OCI-LY3 (cell line): Measurements from ENCODE around the gene COL4A1.
A peak's percentile ranks its signal among the peaks of the same experiment; 100 is the strongest.

Source experiments
- H2AFZ ChIP-seq: fragments of 200-600, 300-600 bp; shearing (Covaris generic); 2 replicates; pipeline ENCODE4 v1.6.0; 2014; ENCODE audit warnings: antibody characterized with exemption, low read depth, low read length
- H3K27ac ChIP-seq: fragments of 200-600, 300-600 bp; sonication (generic); 2 replicates; pipeline ENCODE4 v1.5.1; 2014; ENCODE audit warnings: mild to moderate bottlenecking, low read length, moderate library complexity, mixed read lengths
- H3K27me3 ChIP-seq: fragments of 200-600, 300-600 bp; sonication (generic); 2 replicates; pipeline ENCODE4 v1.6.1; 2014; ENCODE audit warnings: low read depth, low read length, mixed read lengths
- H3K36me3 ChIP-seq: fragments of 200-600, 300-600 bp; sonication (generic); replicated peaks from 2 replicates; pipeline ENCODE3; 2014; ENCODE audit warnings: low read depth, low read length, mixed read lengths
- H3K4me1 ChIP-seq: fragments of 300-600, 200-600 bp; sonication (generic); 2 replicates; pipeline ENCODE4 v1.6.1; 2014; ENCODE audit warnings: low read length, mixed read lengths
- H3K4me2 ChIP-seq: fragments of 200-600, 300-600 bp; sonication (generic); 2 replicates; pipeline ENCODE4 v1.6.1; 2014; ENCODE audit warnings: low read length, mixed read lengths
- H3K4me3 ChIP-seq: fragments of 300-600, 200-600 bp; sonication (generic); 2 replicates; pipeline ENCODE4 v1.5.1; 2014; ENCODE audit warnings: antibody characterized with exemption, mild to moderate bottlenecking, low read length, moderate library complexity
- H3K79me2 ChIP-seq: fragments of 300-600, 200-600 bp; shearing (Covaris generic); 2 replicates; pipeline ENCODE4 v1.6.1; 2014; ENCODE audit warnings: mild to moderate bottlenecking, low read length, mixed read lengths
- H3K9ac ChIP-seq: fragments of 300-600, 200-600 bp; shearing (Covaris generic); 2 replicates; pipeline ENCODE4 v1.6.0; 2014; ENCODE audit warnings: mild to moderate bottlenecking, low read length, moderate library complexity
- H3K9me3 ChIP-seq: fragments of 200-600, 300-600 bp; shearing (Covaris generic); 2 replicates; pipeline ENCODE4 v1.6.1; 2014; ENCODE audit warnings: low read length, mixed read lengths; ENCODE audit not compliant: insufficient read depth
- H4K20me1 ChIP-seq: fragments of 200-600, 300-600 bp; sonication (generic); 2 replicates; pipeline ENCODE4 v1.6.1; 2016; ENCODE audit warnings: low read length, mixed read lengths; ENCODE audit not compliant: insufficient read depth
- CTCF ChIP-seq: fragments of 200-600, 300-600 bp; sonication (generic); IDR thresholded peaks from 2 replicates; pipeline ENCODE4 v1.5.1; 2014; ENCODE audit warnings: antibody characterized with exemption, low read length, low read depth
- EZH2phosphoT487 ChIP-seq: fragments of 200-600 bp; shearing (Covaris generic); IDR thresholded peaks from 2 replicates; pipeline ENCODE4 v1.6.1; 2018; ENCODE audit warnings: antibody characterized with exemption, mixed run types, low read depth

Gene COL4A1

GRCh38 chr13:110257408-110257807 is 49.5 kb downstream of the COL4A1 start:
- Histone ChIP-seq H3K36me3 (no peaks in the 10 kb centered on the region), H3K9ac (no peak overlapping the region), H3K4me3 (no peak overlapping the region), H3K4me1 (peaks cover 14% of the 10 kb centered on the region), H2AFZ (no peak overlapping the region), H3K4me2 (no peak overlapping the region), H4K20me1 (no peaks in the 10 kb centered on the region), H3K9me3 (no peaks in the 10 kb centered on the region), H3K27ac (no peak overlapping the region), H3K79me2 (no peaks in the 10 kb centered on the region), H3K27me3 (peaks cover 2% of the 10 kb centered on the region; the same call in 1 of the 2 replicates)
- TF ChIP-seq CTCF, result no peak
- no peak for TF ChIP-seq EZH2phosphoT487

DNA sequence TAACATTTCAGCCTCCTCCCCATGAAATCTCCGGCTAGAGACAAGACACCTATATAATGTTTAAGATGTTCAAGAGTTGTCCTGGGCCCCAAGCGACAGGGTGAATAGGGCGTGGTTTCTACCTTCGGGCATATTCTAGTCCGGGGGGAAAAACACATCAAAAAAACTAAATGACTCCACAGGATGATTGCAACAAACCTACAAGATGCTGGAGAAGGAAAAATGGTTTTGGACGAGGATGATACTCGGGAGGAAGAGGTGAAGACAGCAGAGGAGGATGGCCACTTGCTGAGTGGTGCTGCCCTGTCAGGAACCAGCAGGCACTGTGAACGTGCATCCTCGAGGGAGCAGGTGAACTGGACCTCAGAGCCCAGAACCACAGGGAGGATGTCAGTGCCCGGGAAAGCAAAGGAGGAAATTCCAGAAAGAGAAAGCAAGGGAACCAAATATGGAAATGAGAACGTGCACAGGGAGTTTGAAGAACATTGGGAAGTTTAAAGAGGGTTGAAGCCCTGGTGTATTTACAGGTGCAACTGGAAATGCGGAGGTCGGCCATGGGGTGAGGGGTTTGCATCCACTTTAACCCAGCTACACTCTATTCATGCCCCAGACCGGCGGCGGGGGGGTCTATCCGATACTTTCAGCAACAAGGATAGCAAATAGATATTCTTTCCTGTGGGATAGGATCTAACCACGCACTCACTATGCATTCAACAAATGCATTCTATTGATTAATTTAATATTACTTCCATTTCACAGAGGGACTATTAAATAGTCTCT is 50.6 kb downstream of the COL4A1 start:
- TF ChIP-seq EZH2phosphoT487 (no peak), CTCF (no peak)
- no peaks in the 10 kb centered on the region for H3K79me2 ChIP-seq
- no peaks in the 10 kb centered on the region for H4K20me1 ChIP-seq
- no peak overlapping the region for H3K4me3 ChIP-seq
- no peaks in the 10 kb centered on the region for H3K36me3 ChIP-seq
- H3K27me3 ChIP-seq, result 0 out of 2 replicates have a peak, but pooled peaks cover 2% of the 10 kb centered on the region
- no peak overlapping the region for H3K27ac ChIP-seq
- H3K4me2 ChIP-seq, result no peak overlapping the region
- H3K9me3 ChIP-seq, result no peaks in the 10 kb centered on the region
- peaks cover 9% of the 10 kb centered on the region for H3K4me1 ChIP-seq
- no peak overlapping the region for H2AFZ ChIP-seq
- H3K9ac ChIP-seq, result no peak overlapping the region

DNA sequence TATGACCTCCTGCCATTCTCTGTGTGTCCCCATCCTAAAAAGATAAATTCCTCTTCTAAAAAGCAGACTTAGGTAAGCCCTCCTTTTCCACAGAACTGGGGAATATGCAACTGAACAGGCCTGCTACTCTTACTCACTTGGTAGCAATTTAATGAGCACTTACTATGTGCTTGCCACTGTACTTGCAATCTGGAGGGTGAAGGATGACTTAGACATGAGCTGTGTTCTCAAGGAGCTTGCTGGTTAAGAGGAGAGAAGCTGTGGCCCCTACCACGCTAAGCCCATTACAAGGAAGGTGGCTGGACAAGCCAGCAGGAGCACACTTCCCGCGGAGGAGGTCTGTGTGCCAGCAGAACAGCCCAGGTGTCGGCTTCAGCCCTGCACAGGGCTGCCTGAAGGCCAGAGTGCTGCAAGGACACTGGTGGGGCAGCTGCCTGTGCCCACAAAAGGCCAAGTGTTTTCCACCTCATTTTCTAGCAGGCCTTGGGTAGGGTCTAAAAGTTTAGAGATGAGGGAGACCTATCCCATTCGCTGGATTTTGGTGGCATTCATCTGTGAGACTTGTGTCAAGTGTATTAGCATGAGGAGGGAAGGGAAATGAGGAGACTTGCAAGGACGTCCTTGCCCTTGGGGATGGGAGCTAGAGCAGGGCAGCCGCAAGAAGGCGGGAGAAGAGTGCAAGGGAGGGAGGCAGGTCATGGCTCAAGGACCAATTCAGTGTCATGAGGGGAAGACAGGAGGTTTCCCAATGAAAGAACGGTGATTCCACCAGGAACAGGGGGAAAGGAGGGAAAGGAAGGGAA is 52.0 kb downstream of the COL4A1 start:
- 0 out of 2 replicates have a peak, but pooled peaks cover 2% of the 10 kb centered on the region for H3K27me3 ChIP-seq
- no peaks in the 10 kb centered on the region for H3K79me2 ChIP-seq
- no peak overlapping the region for H2AFZ ChIP-seq
- H3K27ac ChIP-seq, result no peak overlapping the region
- no peaks in the 10 kb centered on the region for H4K20me1 ChIP-seq
- no peak overlapping the region for H3K9ac ChIP-seq
- H3K36me3 ChIP-seq, result no peaks in the 10 kb centered on the region
- no peaks in the 10 kb centered on the region for H3K9me3 ChIP-seq
- H3K4me2 ChIP-seq, result no peak overlapping the region
- TF ChIP-seq EZH2phosphoT487 (no peak), CTCF (no peak)
- H3K4me1 ChIP-seq, result peaks cover 9% of the 10 kb centered on the region; the same call in 1 of the 2 replicates
- H3K4me3 ChIP-seq, result no peak overlapping the region

DNA sequence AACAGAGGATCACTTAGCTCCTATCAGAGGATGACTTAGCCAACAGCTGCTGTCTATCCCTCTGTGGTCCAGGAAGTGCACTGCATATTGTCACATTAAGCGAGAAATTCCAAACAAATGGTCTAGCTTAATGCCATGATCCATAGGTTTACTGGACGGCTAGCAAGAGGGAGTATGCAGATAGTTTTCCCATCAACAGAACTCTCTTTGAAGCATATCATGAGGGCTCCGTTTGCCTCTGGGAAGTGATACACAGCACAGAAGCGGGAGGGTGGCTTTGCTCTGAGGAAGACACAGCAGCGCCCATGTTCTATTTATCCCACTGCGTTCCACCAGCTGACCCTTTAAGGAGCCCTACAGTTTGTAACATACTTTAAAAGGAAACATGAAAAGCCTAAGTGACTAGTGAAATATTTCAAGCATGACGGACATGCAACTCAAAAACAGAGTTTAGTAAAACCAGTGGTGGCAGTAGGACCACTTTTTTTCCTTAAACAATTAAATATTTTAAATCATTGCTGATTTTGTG is 52.7 kb downstream of the COL4A1 start:
- Histone ChIP-seq H3K4me2 (no peak overlapping the region), H2AFZ (0 out of 2 replicates have a peak overlapping the region, but pooled peaks have one; percentile 28), H3K36me3 (no peaks in the 10 kb centered on the region), H3K9ac (no peak overlapping the region), H3K79me2 (no peaks in the 10 kb centered on the region), H3K27me3 (0 out of 2 replicates have a peak, but pooled peaks cover 2% of the 10 kb centered on the region), H3K27ac (no peak overlapping the region), H3K9me3 (no peaks in the 10 kb centered on the region), H4K20me1 (no peaks in the 10 kb centered on the region), H3K4me3 (no peak overlapping the region), H3K4me1 (peaks cover 9% of the 10 kb centered on the region; the same call in 1 of the 2 replicates)
- TF ChIP-seq CTCF (no peak), EZH2phosphoT487 (no peak)
